ENCODE data around the gene CFAP298.

CFAP298 gene

DNA sequence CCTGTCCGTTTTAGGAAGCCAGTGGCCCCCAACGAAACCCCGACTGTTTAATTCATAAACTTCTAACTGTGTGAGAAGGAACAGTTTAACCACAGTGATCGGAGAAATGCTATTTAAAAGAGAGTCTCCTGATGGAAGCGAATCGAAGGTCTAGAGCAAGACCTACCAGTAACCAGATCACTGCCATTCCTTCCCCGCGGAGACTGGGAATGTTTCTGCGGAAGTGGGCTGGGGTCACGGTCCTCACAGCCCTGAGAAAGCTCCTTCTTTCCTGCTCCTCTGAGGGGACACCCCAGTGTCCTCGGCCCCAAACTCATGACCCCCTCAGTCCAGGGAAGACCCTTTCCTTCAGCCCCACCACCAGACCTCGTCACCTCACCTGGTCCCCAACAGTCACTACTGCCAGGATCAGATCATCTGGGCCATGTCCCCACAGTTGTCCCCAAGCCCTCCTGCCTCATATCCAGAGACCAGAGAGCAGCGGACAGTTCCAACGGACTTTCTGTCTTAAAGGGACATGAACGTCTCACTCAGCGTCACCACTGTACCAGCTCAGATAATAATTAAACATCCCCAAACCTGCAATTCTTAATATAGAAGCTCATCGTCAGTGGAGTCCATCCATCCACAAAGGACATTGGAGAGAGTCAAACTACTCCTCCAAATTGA, 27.0 kb downstream of the CFAP298 start, which contains the start of gene TCP10L:
TCP10L (minus strand) TSS at position 482 of the 669 bp plus-strand sequence. CDS start 1,219 bp downstream, outside the sequence.
- H3K27ac Mint-ChIP-seq, result no peak within 1 kb of the TSS

GRCh38 chr21:32584472-32584871, 27.7 kb downstream of the CFAP298 start:
- H3K36me3 Mint-ChIP-seq, result no peaks in the 10 kb centered on the region
- ATAC-seq, result no peak
- no peak overlapping the region for H3K4me3 Mint-ChIP-seq
- no peaks in the 10 kb centered on the region for H3K27me3 Mint-ChIP-seq
- no peak overlapping the region for H3K27ac Mint-ChIP-seq
- no peaks in the 10 kb centered on the region for H3K4me1 Mint-ChIP-seq
- no peaks in the 10 kb centered on the region for H3K9me3 Mint-ChIP-seq

More for the DNA sequence above, 27.0 kb downstream of the CFAP298 start, which contains the start of gene TCP10L:
- Mint-ChIP-seq H3K27me3 (peaks cover 5% of the 10 kb centered on the region), H3K36me3 (no peaks in the 10 kb centered on the region), H3K9me3 (no peaks in the 10 kb centered on the region), H3K4me3 (no peak within 1 kb of the TSS), H3K4me1 (no peaks in the 10 kb centered on the region)
- ATAC-seq, result no peak

DNA sequence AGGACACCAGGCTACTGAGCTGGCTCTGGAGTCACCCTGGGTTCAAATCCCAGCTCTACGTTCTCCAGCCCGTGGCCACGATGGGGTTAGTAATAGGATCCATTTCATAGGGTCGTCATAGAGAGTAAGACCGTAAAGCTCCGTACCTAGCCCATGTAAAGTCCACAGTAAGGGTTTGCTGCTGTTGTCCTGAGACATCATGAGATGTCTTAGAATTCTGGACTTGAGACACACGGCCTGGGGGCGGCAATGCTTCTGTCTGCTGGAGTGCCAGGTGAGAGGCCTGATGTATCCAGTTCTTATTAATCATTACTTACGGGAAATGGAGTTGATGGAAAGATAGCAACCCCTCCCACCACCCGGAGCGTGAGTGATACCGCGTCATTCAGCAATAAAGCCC, 30.4 kb downstream of the CFAP298 start:
- no peaks in the 10 kb centered on the region for H3K4me1 Mint-ChIP-seq
- no peaks in the 10 kb centered on the region for H3K9me3 Mint-ChIP-seq
- H3K4me3 Mint-ChIP-seq, result no peak overlapping the region
- ATAC-seq, result no peak
- no peak overlapping the region for H3K27ac Mint-ChIP-seq
- H3K36me3 Mint-ChIP-seq, result peaks cover 6% of the 10 kb centered on the region
- H3K27me3 Mint-ChIP-seq, result no peaks in the 10 kb centered on the region

GRCh38 chr21:32580949-32581348, 31.2 kb downstream of the CFAP298 start:
- no peaks in the 10 kb centered on the region for H3K9me3 Mint-ChIP-seq
- no peak overlapping the region for H3K27ac Mint-ChIP-seq
- H3K4me1 Mint-ChIP-seq, result no peaks in the 10 kb centered on the region
- H3K4me3 Mint-ChIP-seq, result no peak overlapping the region
- H3K36me3 Mint-ChIP-seq, result peaks cover 6% of the 10 kb centered on the region
- ATAC-seq, result no peak
- H3K27me3 Mint-ChIP-seq, result no peaks in the 10 kb centered on the region

DNA sequence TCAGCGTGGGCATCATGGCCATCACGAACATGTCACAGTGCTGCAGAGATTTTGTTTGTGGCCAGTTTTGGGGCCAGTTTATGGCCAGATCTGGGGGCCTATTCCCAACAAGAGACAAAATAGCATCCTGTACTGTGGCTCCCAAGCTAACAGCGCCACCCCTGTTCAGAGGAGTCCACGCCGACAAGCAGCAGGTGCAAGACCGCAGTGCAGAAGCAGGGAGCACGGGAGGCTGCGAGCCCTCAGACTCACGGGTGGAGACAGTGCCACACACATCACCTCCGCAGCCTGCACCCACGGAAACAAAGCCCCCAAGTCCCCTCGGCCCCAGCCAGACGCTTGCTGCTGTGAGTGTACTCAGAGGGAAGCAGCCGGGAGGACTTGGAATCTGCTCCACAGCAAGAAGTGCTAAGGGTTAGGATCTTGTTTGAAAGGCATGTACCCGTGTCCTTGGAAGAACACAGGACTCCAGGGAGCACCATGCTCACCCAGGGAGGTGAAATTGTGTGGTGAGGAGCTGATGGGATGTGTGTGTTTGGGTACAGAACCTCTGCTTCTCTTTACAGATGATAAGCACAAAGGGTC, 34.0 kb downstream of the CFAP298 start:
- no peak overlapping the region for H3K27ac Mint-ChIP-seq

GRCh38 chr21:32576011-32576410, 36.2 kb downstream of the CFAP298 start:
- Mint-ChIP-seq H3K27ac (no peak overlapping the region), H3K4me3 (no peak overlapping the region), H3K36me3 (peaks cover 6% of the 10 kb centered on the region), H3K27me3 (peaks cover 10% of the 10 kb centered on the region), H3K9me3 (no peaks in the 10 kb centered on the region), H3K4me1 (no peaks in the 10 kb centered on the region)
- no peak for ATAC-seq

More for the DNA sequence above, 34.0 kb downstream of the CFAP298 start:
- Mint-ChIP-seq H3K27me3 (peaks cover 10% of the 10 kb centered on the region), H3K36me3 (peaks cover 6% of the 10 kb centered on the region), H3K9me3 (no peaks in the 10 kb centered on the region), H3K4me3 (no peak overlapping the region), H3K4me1 (no peaks in the 10 kb centered on the region)
- no peak for ATAC-seq

DNA sequence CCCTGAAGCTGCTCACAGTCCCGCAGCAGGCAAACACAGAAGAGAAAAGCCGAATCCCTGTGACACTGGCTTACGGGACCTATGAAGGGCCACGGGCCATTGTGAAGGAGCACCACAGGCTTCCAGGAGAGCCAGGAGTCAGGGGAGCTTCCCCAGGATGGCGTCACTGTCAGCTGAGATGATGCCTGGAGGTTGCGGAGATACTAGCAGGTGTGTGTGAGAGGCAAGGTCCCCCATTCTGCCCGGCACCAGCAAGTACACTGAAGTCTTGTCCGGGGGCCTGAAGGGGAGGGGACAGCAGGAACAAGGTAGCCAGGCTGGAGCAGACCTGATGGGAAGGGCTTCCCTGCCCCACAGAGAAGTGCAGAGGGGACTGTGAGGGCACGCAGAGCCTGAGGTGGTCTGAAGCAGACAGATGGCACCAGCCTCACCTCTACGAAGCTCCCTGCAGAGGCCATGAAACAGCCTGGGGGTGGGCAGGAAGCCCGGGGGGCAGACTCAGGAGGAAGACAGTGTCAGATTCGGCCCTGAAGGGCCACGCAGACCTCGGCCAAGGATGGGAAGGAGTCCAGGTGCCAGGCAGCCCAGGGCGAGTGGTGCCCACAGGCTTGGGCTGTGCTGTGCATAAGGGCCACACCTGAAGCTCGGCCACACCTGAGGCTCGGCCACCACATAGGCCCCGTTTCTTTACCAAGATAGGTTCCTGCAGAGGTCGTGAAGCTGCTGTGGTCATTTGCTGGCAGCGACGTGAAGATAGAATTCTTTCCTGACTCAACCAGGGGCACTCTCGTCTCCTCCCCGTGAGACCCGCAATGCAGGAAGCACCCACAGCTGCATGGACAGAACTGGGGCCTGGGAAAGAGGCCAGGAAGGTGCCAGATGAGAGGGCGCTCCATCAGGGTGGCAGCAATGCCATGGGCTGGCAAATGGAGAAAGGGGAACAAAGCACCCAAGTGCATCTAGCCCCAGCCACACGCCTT, 36.9 kb downstream of the CFAP298 start:
- peaks cover 10% of the 10 kb centered on the region for H3K27me3 Mint-ChIP-seq
- no peaks in the 10 kb centered on the region for H3K9me3 Mint-ChIP-seq
- peaks cover 2% of the 10 kb centered on the region for H3K4me1 Mint-ChIP-seq
- no peak overlapping the region for H3K27ac Mint-ChIP-seq
- ATAC-seq, result peak; percentile 24
- peaks cover 6% of the 10 kb centered on the region for H3K36me3 Mint-ChIP-seq
- no peak overlapping the region for H3K4me3 Mint-ChIP-seq

- no peaks in the 10 kb centered on the region for H3K9me3 Mint-ChIP-seq
- H3K4me3 Mint-ChIP-seq, result no peak overlapping the region
- peaks cover 16% of the 10 kb centered on the region for H3K4me1 Mint-ChIP-seq
- ATAC-seq, result no peak
- H3K27ac Mint-ChIP-seq, result no peak overlapping the region
- peaks cover 10% of the 10 kb centered on the region for H3K27me3 Mint-ChIP-seq
- H3K36me3 Mint-ChIP-seq, result peaks cover 6% of the 10 kb centered on the region
These were observed 39.4 kb downstream of the CFAP298 start for GRCh38 chr21:32572574-32573420.

DNA sequence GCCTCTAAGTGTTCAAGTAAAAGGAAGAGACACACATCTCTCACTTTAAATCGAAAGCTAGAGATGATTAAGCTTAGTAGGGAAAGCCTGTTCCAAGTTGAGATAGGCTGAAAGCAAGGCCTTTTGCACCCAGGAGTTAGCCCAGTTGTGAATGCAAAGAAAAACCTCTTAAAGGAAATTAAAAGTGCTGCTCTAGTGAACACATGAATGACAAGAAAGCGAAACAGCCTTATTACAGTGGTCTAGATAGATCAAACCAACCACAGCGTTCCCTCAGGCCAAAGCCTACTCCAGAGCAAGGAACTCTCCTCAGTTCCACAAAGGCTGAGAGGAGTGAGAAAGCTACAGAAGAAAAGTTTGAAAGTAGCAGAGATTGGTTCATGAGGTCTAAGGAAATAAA, 41.7 kb downstream of the CFAP298 start:
- Mint-ChIP-seq H3K4me1 (peaks cover 16% of the 10 kb centered on the region), H3K9me3 (no peaks in the 10 kb centered on the region), H3K27ac (no peak overlapping the region), H3K4me3 (no peak overlapping the region), H3K36me3 (no peaks in the 10 kb centered on the region), H3K27me3 (peaks cover 29% of the 10 kb centered on the region)
- ATAC-seq, result no peak

GRCh38 chr21:32569261-32570230, 42.6 kb downstream of the CFAP298 start:
- ATAC-seq, result peak; percentile 91
- Mint-ChIP-seq H3K36me3 (peaks cover 6% of the 10 kb centered on the region), H3K27me3 (peaks cover 30% of the 10 kb centered on the region), H3K4me1 (peaks cover 16% of the 10 kb centered on the region), H3K9me3 (peaks cover 2% of the 10 kb centered on the region), H3K4me3 (peak overlapping the region; percentile 77), H3K27ac (peak overlapping the region; percentile 22)

- ATAC-seq, result no peak
- H3K36me3 Mint-ChIP-seq, result peaks cover 8% of the 10 kb centered on the region
- peaks cover 28% of the 10 kb centered on the region for H3K27me3 Mint-ChIP-seq
- H3K9me3 Mint-ChIP-seq, result peaks cover 4% of the 10 kb centered on the region
- no peak overlapping the region for H3K4me3 Mint-ChIP-seq
- H3K4me1 Mint-ChIP-seq, result peaks cover 16% of the 10 kb centered on the region
- H3K27ac Mint-ChIP-seq, result no peak overlapping the region
These were observed 44.6 kb downstream of the CFAP298 start for GRCh38 chr21:32567626-32568025.

- no peak for ATAC-seq
- H3K36me3 Mint-ChIP-seq, result peaks cover 8% of the 10 kb centered on the region
- H3K4me3 Mint-ChIP-seq, result no peak overlapping the region
- H3K4me1 Mint-ChIP-seq, result peaks cover 16% of the 10 kb centered on the region
- H3K27me3 Mint-ChIP-seq, result peaks cover 28% of the 10 kb centered on the region
- no peak overlapping the region for H3K27ac Mint-ChIP-seq
- peaks cover 4% of the 10 kb centered on the region for H3K9me3 Mint-ChIP-seq
These were observed 45.3 kb downstream of the CFAP298 start for GRCh38 chr21:32566741-32567389.

- peaks cover 16% of the 10 kb centered on the region for H3K4me1 Mint-ChIP-seq
- ATAC-seq, result no peak
These were observed 46.2 kb downstream of the CFAP298 start for GRCh38 chr21:32565856-32566465.

More at GRCh38 chr21:32565856-32566465, 46.2 kb downstream of the CFAP298 start:
- Mint-ChIP-seq H3K27ac (no peak overlapping the region), H3K4me3 (no peak overlapping the region), H3K36me3 (peaks cover 8% of the 10 kb centered on the region), H3K27me3 (peaks cover 28% of the 10 kb centered on the region), H3K9me3 (peaks cover 4% of the 10 kb centered on the region)
